HG03280 (cell line): Measurements from ENCODE around the gene PHACTR4.
"Not testable (repeated sequence)": the region's sequence is repeated elsewhere in the genome, so short reads cannot be mapped to it uniquely, and the experiment has no call there.

Source experiments
- ATAC-seq: cut with Tn5 transposase; IDR thresholded peaks from one replicate; pipeline ENCODE4 v1.9.1; 2021; ENCODE audit warnings: mild to moderate bottlenecking, moderate library complexity; ENCODE audit not compliant: unreplicated experiment

Gene PHACTR4

DNA sequence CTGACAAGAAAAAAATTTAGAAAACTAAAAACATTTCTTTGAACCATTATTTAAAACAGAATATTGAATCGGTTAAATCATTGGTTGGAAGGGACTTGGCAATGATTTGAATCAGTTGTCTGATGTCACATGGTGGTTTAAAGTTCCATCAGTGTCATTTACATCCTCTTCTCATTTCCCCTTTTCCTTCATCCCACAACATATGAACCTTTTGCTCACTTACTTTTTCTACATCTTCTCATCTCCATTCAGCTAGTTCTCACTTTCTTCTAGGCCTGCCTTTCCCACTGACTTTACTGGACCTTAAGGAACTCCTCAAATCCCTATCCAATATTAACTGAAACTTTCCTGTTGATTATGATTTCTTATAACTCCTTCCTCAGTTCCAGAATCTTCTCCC is 58.5 kb downstream of the PHACTR4 start:
- no peak for ATAC-seq

DNA sequence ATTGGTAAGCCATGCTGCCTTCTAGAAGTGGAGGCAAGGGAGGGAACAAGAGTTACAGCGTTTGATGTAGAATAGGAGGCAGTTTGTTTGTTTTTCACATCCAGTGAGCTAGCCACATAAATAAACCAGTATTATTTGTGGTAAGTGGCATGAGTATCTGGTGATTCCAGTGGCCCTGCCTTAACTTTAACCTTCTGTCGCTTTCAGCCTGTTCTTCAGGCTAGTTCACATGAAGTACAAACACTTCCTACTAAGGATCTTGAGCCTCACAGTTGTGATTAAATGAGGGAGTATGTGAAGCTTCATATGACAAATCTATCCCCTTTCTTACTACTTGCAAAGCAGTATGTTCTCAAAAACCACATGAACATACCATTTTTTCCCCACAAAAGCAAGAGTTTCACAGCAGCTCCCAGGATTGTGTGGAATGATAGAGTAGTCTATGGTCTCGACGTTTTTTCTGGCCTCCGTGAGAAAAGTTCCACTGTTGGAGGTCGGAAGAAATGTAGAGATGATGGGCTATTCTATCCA is 59.5 kb downstream of the PHACTR4 start:
- ATAC-seq: no peak

DNA sequence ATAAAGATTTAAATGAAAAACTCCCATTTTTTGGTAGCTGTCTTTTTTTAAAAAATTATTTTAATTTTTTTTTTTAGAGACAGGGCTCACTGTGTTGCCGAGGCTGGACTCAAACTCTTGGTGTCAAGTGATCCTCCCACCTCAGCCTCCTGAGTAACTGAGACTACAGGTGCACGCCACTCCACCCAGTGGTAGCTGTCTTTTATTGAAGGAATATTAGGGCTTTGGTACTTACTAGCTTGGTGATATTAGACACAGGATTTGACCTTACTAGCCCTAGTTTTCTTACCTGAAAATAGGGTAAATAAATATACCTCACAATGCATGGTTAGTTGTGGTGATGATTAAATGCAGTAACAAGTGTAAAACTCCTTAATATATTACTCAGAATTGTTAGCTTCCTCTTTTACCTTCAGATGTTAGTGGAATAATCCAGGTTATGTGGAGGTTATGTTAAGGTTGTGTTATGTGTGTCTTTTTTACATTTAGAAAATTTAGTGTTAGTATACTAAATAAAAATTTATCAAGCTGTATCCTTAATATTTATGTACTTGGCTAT is 66.8 kb downstream of the PHACTR4 start:
- ATAC-seq: no peak

DNA sequence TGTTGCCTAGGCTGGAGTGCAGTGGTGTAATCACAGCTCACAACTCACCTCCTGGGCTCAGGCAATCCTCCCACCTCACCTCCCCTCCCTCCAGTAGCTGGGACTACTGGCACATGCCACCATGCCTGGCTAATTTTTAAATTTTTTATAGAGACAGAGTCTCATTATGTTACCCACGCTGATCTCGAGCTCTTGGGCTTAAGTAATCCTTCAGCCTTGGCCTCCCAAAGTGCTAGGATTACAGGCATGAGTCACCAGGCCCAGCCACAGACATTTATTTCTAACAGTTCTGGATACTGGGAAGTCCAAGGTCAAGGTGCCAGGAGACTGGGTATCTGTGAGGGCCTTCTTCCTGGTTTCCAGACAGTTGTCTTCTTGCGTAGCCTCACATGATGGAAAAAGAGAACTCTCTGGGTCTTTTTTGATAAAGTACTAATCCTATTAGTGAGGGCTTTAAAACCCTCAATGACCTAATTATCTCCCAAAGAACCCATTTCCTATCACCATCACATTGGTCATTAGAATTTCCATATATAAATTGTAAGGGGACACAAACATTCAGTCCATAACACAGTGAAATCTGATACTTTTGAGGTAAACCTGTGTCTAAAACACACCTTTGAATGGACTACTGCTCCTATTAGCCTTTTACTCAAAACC is 67.9 kb downstream of the PHACTR4 start:
- no peak for ATAC-seq

DNA sequence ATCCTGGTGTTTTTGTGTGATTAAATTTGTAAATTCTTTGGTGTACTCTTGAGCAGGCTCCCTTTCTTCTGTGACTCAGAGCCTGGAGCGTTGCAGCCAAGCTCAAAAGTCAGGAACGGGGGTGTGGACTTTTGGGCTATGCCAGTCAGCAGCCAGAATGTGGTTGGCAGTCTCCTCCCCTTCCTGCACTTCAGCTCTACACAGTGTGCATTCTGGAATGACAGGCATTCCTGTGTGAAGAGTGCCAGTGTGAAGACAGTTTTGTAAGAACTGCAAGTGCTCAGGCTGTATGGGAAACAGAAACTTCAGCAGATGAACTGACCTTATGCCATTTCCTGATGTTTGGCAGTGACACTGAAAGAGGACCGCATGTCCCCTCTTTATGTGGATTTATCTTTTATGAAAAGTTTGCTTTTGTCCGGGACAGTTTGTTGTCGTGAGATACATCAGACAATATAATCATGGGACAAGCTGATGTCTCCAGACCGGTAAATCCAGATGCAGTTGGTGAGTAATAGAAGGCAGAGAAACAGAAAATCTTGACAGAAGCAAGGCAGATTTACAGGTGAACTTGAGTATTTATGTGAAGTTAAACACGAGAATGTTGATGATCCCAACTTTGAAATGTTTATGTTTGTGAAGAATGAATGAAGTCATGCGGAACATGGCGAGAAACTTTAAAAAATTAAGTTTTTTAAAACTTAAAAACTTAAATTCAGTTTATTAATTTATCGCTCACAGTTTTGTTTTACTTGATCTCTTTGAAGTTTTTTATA is 68.6 kb downstream of the PHACTR4 start:
- ATAC-seq: no peak

DNA sequence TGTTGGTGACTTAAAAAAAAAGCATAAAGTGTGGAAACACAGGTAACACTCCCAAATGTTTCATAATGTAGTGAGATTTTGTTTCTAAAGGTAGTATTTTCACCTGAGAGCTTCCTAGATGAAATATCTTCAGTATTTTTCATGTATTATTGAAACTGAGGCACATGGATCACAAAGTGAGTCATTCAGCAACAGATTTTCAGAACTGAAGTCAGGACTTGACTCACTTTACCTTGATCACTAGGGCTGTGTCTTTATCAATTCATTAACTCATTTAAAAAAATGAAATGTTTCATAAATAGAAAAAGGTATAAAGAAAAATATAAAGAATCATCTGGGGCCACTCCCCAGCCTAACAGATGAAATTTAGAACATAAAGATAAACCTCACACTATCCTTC is 69.8 kb downstream of the PHACTR4 start:
- no peak for ATAC-seq

DNA sequence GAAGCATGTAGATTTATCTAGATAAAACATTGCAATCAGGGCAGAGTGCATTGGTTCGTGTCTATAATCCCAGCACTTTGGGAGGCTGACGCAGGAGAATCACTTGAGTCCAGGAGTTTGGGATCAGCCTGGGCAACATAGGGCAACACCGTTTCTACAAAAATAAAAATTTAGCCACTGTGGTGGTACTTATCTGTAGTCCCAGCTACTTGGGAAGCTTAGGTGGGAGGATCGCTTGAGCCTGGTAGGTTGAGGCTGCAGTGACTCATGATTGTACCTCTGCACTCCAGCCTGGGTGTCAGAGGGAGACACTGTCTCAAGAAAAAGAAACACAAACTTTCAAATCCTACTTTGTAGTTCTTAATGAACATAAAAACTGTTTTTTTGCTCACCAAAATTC is 72.1 kb downstream of the PHACTR4 start:
- ATAC-seq: no peak

DNA sequence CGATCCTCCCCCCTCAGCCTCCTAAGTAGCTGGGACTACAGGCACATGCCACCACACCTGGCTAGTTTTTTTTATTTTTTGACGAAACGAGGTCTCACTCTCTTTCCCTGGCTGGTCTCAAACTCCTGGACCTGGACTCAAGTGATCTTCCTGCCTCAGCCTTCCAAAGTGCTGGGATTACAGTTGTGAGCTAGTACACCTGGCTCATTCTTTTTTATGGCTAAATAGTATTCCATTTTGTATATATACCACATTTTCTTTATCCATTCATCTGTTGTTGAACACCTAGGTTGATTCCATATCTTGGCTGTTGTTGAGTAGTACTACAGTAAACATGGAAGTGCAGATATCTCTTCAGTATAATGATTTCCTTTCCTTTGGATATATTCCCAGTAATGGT is 74.0 kb downstream of the PHACTR4 start:
- no peak for ATAC-seq

DNA sequence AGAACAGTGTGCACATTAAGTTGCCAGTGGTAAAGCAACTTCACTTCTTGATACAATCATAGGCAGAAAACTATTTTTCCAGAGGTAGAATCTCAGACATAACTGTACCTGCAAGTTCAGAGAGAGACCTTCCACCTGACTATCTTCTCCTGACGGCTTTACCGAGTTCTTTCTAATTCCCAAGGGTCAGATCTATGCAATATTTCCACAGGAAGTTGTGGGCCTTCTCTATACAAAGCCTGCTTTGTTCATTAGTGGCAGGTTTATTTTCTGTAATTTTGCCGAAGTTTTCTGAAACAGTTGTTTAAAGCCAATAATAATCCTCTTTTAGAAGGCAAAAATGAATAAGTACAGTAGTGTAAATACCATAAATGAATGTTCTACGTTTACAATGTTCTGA is 78.1 kb downstream of the PHACTR4 start:
- no peak for ATAC-seq

DNA sequence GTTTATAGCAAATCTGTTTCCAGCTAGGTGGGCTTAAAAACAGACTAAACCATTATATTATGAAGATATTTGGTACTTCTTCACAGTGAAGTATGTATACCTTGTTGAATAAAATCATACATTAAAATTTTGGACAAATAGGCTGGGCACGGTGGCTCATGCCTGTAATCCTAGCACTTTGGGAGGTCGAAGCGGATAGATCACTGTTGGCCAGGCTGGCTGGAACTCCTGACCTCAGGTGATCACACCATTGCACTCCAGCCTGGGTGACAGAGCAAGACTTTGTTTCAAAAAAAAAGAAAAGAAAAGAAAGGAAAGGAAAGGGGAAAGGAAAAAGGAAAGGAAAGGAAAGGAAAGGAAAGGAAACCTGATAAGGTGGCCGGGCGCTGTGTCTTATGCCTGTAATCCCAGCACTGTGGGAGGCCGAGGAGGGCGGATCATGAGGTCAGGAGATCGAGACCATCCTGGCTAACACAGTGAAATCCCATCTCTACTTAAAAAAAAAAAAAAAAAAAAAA is 78.6 kb downstream of the PHACTR4 start:
- ATAC-seq: not testable (repeated sequence)

DNA sequence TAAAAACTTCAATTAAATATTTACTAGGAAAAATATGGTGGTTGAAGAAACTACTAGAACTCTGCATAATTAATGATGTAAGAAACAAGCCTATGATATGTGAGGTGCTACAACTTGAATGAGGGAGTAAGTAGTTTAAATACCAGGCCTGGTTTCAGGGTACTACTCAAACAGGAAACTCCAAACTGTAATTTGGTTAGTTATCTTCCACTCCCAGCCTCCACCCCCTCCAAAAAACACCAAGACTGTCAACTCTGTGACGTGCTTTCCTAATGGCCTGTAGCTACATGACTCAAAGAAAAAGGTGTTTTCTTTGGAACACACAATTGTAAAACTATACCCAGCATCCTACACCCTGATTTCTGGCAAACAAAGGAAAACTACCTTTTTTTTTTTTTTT is 80.4 kb downstream of the PHACTR4 start:
- ATAC-seq: no peak

DNA sequence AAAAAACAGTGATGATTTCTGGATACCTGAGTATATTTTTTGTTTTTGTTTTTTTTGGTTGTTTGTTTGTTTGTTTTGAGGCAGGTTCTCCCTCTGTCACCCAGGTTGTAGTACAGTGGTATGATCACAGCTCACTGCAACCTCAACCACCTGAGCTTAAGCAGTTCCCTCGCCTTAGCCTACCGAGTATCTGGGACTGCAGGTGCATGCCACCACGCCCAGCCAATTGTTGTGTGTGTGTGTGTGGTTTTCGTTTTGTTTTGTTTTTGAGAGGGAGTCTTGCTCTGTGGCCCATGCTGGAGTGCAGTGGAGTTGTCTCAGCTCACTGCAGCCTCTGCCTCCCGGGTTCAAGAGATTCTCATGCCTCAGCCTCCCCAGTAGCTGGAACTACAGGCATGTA is 81.0 kb downstream of the PHACTR4 start:
- no peak for ATAC-seq

DNA sequence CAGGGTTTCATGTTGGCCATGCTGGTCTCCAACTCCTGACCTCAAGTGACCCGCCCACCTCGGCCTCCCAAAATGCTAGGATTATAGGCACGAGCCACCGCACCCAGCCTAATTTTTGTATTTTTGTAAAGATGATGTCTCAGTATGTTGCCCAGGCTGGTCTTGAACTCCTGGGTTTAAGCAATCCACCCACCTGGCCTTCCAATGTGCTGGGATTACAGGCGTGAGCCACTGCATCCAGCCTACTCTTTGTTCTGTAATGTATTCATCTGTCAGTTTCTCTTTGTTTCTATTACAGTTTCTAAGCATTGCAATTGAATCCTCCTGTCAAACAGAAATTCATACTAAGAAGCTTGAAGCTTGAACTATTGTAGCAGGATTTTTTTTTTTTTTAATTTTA is 81.5 kb downstream of the PHACTR4 start:
- no peak for ATAC-seq

DNA sequence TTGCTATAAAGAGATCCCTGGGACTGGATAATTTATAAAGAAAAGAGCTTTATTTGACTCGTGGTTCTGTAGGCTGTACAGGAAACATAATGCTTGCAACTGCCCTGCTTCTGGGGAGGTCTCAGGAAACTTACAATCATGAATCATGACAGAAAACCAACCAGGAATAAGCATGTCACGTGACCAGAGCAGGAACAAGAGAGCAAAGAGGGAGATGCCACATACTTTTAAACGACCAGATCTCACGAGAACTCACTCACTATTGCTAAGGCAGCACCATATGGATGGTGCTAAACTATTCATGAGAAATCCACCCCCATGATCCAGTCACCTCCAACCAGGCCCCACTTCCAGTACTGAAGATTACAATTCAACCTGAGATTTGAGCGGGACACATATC is 86.5 kb downstream of the PHACTR4 start:
- ATAC-seq: no peak

DNA sequence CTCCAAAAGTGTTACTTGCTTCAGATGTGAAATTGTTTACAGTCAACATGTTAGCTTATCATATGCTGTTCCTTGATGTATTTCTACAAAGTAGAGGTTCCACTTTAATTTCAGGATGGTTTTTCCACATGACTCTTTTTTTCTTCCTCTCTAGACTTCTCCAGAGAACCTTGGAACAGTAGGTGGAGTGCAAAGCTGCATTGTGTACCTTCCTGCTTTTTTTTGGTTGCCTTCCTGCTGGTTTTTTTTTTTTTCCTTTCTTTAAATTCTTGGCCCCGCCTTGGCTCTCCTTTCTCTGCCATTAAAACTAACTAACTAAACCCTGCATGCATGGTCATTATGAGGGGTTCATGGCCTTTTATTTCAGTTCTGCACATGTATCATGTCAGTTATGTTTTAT is 88.1 kb downstream of the PHACTR4 start:
- no peak for ATAC-seq

DNA sequence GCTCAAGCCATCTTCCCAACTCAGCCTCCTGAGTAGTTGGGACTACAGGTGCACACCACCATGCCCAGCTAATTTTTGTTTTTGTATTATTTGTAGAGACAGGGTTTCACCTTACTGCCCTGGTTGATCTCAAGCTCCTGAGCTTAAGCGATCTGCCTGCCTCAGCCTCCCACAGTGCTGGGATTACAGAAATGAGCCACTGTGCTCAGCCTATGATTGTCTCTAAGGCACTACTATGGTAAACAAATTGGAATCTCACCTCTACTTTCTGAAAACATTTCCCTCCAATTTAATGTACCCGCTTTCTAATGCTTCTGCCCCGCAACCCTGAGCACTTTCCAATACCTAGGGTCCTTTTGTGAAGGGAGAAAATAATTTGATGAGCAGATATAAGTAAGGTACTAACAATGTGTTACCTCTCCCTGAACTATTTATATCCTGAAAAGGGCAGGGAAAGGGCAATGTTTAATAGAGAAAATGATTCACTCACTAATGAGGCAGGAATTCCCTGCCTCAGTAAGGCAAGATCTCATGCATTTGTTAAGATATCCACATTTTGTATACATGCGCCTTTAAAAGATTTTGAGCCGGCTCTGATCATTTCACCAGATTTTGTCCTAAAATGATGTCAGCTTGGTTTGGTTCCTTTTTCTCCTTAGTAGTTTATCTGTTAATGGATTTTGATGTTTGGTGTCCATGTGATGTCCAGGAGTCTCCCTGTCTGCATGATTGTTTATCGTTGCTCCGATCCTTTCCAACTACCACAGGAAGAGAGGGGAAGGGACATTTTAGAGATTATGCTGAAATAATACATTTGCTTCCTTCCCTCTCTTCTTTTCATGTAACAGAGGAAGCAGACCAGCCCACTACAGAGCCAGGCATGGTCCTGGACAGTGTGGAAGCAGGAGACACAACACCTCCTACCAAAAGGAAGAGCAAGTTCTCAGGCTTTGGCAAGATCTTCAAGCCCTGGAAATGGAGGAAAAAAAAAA is 89.0 kb downstream of the PHACTR4 start:
- no peak for ATAC-seq

DNA sequence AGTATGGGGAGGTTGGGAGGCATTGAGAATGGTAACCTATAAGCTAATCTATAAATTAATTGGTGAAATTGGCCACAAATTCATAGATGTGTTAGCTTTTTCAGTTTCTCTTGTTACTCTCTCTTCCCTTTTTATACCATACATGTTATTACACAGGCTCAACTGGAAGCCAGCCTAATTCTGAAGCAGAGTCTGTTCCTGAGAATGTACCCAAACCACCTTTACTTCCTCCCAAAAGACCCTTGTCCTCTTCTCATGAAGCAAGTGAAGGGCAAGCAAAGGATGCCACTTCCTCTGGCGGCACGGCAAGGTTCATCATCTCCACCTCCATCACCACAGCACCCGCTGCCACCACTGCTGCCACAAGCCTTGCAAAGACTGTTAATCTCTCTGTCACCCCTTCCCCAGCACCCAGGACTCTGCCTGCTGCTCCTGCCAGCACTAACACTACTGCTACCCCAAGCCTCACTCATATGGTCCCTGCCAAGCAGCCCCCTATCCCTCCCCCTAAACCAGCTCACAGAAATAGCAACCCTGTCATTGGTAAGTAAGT is 96.8 kb downstream of the PHACTR4 start:
- no peak for ATAC-seq

DNA sequence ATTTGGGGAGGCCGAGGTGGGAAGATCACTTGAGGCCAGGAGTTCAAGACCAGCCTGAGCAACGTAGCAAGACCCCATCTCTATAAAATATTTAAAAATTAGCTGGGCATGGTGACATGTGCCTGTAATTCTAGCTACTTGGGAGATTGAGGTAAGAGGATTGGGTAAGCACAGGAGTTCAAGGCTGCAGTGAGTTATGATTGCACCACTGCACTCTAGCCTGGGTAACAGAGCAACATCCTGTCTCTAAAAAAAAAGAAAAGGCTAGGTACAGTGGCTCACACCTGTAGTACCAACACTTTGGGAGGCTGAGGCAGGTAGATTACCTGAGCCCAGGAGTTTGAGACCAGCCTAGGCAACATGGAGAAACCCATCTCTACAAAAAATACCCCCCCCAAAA is 100.6 kb downstream of the PHACTR4 start:
- no peak for ATAC-seq

DNA sequence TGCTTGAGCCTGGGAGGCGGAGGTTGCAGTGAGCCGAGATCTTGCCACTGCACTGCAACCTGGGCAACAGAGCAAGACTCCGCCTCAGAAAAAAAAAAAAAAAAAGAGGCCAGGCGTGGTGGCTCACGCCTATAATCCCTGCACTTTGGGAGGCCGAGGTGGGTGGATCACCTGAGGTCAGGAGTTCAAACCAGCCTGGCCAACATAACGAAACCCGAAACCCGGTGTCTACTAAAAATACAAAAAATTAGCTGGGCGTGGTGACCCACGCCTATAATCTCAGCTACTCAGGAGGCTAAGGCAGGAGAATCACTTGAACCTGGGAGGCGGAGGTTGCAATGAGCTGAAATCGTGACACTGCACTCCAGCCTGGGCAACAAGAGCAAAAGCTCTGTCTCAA is 110.0 kb downstream of the PHACTR4 start:
- not testable (repeated sequence) for ATAC-seq

DNA sequence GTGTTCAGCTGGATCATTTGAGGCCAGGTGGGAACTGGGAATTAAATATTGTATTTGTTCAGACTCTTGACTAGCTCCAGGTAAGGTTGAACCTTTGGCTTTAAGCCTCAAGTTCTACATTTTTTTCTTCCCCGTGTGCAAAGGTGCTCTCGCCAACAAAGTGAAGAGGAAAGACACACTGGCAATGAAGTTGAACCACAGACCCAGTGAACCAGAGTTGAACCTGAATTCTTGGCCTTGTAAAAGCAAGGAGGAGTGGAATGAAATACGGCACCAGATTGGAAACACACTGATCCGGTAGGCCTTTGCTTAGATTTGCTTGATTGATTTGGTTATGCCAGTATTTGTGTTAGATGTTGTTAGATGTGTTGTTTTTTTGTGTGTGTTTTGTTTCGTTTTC is 110.8 kb downstream of the PHACTR4 start:
- no peak for ATAC-seq
